Femur (tissue), 1 donor: ENCODE measurements around the gene HIP1.
A peak's percentile ranks its signal among the peaks of the same experiment; 100 is the strongest.
"Not testable (repeated sequence)": the region's sequence is repeated elsewhere in the genome, so short reads cannot be mapped to it uniquely, and the experiment has no call there.

ENCODE experiments used
- DNase-seq: peaks from one replicate; pipeline ENCODE4 v3.0.0-alpha.2; 2017

HIP1 gene

GRCh38 chr7:75567948-75568595 lies 170.7 kb downstream of the HIP1 start:
- DNase-seq: no peak

DNA sequence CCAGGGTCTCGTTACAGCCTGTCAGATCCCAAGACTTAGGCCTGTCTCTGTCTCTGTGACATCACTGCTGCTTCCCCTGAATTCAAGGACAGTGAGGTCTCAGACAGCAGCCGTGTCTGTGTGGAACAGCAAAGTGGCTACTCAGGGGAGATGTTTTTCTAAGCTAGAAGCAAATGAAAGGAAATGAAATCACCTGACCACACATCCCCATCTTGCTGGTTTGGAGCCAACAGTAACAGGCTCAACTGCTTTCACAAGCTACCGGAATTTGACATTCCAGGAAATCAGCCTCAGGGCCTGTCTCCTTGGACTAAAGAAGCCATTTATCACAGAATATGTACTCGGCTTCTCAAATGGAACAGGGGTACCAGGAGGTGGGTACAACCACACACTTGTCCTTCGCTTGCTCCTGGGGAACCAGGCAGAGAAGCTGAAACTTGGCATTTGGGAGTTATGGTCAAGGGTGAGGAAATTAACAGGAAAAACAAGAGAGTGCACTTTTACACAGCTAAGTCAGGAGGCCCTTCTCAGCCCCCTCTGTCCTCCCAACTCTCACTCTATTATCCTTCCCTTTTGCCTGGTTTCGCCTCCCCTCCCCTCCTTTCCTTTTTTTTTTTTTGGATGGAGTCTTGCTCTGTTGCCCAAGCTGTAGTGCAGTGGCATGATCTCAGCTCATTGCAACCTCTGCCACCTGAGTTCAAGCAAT lies 173.5 kb downstream of the HIP1 start:
- peak; percentile 69 for DNase-seq

DNA sequence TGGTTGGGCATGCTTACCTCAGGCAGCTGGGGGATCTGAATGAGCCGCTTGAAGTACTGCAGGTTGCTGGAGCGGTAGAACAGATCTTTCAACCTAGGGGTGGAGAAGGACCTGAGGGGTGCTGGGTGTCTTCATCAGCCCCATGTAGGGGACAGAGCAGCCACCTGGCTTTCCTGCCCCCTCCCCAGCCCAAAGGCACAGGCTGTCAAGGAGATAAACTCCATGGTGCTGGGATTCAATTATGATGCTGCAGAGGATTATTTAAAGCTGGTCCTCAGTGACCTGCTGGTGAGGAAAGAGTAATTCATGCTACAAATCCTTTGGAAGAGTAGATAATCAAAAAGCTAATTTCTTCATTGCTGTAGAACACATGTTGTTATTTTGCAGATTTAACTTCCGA lies 175.6 kb downstream of the HIP1 start:
- no peak for DNase-seq

GRCh38 chr7:75559976-75560365 lies 178.8 kb downstream of the HIP1 start:
- no peak for DNase-seq

DNA sequence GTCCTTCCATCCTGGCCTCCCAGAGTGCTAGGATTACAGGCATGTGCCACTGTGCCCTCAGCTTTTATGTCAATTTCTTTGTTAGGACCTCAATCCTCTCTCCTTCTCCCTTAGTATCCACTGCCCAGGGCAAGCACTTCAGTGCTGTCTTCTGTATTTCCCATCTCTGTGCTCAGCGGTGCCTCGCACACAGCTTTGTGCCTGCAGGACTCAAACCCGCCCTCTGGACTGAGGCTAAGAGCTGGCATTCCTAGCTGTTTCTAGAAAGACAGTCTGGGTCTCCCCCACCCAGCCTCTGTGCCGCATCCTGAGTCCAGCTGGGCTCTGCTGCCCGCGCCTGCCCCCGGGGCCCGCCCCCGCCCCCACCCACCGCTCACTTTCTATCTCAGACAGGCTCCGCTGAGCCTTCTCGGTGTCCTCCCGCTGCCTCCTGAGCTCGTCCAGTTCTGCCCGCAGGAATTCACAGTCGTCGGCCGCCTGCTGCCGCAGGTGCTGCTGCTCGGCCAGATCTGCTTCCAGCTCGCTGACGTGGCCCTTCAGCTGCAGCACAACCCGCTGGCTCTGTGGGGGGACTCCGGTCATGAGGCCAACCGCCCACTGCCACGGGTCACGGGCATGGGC lies 179.3 kb downstream of the HIP1 start:
- DNase-seq: no peak

- not testable (repeated sequence) for DNase-seq
Observed at GRCh38 chr7:75556835-75557234, 181.9 kb downstream of the HIP1 start.

DNA sequence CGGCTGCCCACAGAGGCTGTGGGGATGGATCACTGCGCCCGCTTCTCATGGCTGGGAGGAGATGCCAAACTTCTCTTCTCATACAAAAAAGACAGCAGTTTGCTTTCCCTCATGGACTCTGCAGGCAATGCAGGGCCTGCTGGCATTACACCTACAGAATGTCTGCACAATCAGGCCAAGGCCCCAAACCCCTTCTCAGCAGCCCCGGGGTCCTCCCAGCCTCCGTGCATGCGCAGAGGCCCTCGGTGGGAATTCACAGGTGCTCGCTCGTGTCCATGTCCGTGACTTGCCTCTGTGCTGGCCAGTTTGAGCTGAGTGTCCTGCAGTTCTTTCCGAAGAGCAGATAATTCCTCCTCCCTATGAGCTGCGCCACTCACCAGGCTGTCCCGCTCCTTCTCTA lies 183.0 kb downstream of the HIP1 start:
- DNase-seq: no peak

GRCh38 chr7:75546237-75547015 lies 192.3 kb downstream of the HIP1 start:
- no peak for DNase-seq

- no peak for DNase-seq
Observed at GRCh38 chr7:75537731-75538130, 201.0 kb downstream of the HIP1 start.

GRCh38 chr7:75536940-75537538 lies 201.7 kb downstream of the HIP1 start:
- DNase-seq: no peak

DNA sequence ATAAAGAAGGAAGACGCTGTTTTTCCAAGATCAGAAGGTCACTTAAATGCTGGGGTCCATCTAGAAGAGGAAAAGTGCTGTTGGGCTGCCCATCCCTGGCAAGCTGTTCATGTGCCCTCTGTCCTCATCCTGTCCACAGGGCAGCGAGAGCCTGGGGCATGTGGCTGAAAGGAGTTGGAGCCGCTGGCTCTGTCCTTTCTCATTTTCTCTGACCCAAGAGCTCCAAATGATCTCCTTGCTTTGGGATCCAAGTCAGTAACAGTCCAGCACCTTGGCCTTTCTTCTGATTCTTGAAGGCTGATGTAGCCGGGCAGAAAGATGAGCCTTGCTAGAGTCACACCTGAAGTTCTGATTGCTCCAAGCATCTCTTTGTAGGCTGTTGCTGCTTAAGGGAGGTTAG lies 202.2 kb downstream of the HIP1 start:
- no peak for DNase-seq

GRCh38 chr7:75534727-75535307 lies 203.9 kb downstream of the HIP1 start:
- DNase-seq: no peak

- no peak for DNase-seq
Observed at GRCh38 chr7:75533926-75534325, 204.8 kb downstream of the HIP1 start.

DNA sequence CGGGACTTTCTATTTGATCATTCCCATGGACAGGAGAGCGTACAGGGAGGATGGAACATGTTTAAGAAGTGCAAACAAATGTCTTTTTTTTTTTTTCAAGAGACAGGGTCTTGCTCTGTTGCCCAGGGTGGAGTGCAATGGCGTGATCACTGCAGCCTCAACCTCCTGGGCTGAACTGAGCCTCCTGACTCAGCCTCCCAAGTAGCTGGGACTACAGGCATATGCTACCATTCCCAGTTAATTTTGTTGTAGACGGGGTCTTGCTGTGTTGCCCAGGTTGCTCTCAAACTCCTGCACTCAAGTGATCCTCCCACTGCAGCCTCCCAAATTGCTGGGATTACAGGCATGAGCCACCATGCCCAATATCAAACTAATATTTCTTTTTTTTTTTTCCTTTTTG lies 206.1 kb downstream of the HIP1 start:
- DNase-seq: no peak

- DNase-seq: no peak
Observed at GRCh38 chr7:75531359-75531821, 207.4 kb downstream of the HIP1 start.

GRCh38 chr7:75527224-75527722 lies 211.5 kb downstream of the HIP1 start:
- not testable (repeated sequence) for DNase-seq

- not testable (repeated sequence) for DNase-seq
Observed at GRCh38 chr7:75521727-75522126, 217.0 kb downstream of the HIP1 start.

DNA sequence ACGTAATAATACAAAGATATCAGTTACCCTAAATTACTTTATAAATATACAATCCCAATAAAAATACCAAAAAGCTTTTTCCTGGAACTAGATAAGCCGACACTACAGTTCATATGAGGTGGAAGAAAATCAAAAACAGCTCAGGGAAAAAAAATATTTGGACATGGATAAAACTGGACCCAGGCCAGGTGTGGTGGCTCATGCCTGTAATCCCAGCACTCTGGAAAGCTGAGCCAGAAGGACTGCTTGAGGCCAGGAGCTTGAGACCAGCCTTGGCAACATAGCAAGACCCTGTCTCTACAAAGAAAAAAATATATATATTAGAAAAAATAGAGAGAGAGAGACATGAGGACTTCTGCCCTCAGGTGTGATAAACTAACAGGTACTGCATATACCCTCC lies 219.9 kb downstream of the HIP1 start:
- not testable (repeated sequence) for DNase-seq

DNA sequence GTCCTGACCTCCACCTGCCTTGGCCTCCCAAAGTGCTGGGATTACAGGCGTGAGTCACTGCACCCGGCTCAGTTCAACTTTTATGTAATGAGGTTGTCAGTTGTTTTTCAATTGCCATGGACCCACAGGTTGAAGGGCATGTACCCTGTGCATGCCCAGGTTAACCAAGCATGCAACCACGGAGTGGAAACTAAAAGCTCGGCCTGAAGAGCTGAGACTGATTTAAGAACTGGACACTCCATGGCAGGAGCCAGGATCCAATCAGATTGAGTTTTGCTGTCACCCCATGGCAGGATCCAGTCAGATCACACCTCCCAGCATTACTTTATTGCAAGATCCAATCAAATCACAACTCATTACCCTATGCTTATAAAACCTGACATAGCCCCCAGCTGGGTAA lies 229.7 kb downstream of the HIP1 start:
- not testable (repeated sequence) for DNase-seq

DNA sequence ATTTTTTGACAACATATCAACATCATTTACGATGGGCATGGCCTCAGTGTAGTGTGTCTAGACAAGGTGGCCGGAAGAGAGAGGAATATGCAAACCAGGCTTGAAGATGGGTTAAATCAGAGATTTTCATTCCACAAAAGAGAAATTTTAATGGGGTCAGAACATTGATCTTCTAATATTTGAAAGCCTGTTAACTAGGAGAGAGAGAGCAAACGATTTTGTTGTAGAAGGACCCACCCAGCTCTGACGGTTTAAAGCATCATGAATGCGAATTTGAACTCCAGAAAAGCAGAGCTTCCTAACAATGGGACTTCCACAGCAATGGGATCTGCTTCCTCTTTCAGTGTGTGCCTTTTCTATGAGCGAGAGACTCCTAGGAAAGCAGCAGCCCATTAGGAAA lies 246.7 kb downstream of the HIP1 start, which contains the start of gene SPDYE5:
Gene SPDYE5, plus strand, starts transcription at position 301 of the 400 bp plus-strand sequence. CDS start 1,728 bp downstream, outside the sequence.
- DNase-seq: not testable (repeated sequence)

DNA sequence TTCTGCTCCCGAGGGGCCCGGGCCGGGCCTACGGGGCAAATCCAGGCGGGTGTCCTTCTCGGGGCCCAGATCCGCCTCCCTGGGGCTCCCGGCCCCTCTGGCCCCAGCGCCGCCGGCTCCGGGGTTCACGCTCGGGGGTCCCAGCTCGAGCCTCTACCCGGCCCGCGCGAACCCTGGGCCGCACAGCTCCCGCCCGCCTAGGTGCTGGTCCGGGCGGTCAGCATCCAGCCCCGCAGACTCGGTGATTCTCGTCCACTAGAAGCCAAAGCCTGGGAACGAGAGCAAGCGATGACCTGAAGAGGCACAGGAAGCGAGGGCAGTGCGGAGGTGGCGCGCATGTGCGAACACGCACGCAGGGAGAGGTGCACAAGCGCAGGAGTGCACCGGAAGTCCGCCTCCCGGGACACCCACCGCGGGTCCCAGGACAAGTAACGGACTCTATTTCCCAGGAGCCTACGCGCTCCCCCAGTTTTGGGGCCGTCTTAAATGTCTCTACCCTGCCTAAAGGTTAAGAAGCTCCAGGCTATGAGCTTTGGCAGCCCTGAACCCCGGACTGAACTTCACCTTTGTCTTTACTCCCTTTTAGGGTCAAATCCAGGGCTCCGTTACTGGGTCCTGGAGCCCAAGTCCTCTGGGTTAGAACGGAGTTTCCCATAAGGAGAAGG lies 252.6 kb downstream of the HIP1 start, which contains the start of gene POM121C:
Gene POM121C, minus strand, starts transcription at position 321 of the 665 bp plus-strand sequence. CDS start 44,803 bp downstream, outside the sequence.
- peak; percentile 95 for DNase-seq
